ENCODE results near the gene LYRM4.

DNA sequence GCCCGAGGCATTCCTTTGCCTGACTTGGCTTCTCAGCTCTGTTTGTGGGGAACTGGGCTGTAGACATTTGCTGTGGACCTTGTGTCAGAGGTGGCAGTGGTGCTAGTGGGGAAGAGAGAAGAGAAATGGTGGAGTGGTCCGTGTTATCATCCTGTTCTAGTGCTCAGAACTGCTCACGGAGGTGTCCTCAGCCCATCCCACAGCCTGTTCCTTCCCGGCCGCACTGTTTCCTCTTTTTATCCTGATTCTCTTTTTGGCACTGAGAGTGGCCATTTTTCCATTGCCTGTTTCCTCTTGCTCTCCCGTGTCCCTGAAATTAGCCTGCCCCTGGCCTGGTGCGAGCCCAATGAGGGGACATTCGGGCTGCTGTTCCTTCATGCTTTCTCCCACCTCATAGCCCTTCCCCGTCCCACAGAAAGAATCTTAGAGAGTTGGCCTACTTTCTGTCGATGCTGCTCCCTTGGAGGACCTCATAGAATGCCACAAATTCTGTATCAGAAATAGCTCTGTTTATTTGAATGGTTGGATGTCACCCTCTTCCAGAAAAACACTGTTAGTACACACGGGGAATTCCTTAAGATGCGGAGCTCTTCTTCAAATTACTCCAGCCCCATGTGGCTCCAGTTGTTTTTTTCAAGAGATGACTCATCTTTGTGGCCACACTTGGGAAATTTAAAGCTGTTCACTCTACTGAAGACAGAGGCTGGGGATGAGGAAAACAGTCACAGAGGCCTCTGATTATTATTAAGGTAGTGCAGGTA lies 26.6 kb upstream of the LYRM4 start:
- TF ChIP-seq, protein P1, sequence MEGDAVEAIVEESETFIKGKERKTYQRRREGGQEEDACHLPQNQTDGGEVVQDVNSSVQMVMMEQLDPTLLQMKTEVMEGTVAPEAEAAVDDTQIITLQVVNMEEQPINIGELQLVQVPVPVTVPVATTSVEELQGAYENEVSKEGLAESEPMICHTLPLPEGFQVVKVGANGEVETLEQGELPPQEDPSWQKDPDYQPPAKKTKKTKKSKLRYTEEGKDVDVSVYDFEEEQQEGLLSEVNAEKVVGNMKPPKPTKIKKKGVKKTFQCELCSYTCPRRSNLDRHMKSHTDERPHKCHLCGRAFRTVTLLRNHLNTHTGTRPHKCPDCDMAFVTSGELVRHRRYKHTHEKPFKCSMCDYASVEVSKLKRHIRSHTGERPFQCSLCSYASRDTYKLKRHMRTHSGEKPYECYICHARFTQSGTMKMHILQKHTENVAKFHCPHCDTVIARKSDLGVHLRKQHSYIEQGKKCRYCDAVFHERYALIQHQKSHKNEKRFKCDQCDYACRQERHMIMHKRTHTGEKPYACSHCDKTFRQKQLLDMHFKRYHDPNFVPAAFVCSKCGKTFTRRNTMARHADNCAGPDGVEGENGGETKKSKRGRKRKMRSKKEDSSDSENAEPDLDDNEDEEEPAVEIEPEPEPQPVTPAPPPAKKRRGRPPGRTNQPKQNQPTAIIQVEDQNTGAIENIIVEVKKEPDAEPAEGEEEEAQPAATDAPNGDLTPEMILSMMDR (IDR thresholded peaks at IDR 0.05): no peak
- TF ChIP-seq POLR2A (IDR thresholded peaks at IDR 0.05): no peak

Data from right lobe of liver (tissue), 4 donors.